OCI-LY7 (cell line): ENCODE results near the gene TGFB1I1. TPM values are rescaled to one million over a fixed set of nuclear protein-coding genes. Genes with fewer than 3 reads are reported as not detected.
A peak's percentile ranks its signal among the peaks of the same experiment; 100 is the strongest.

ENCODE experiments used
- BruUV-seq: library from RNA; stranded (reverse); fragments of 400-500 nt; replicated peaks from 2 replicates; lab custom pipeline; 2021; lab: Mats Ljungman, UMichigan
- CTCF ChIA-PET: fragments of 300-600 bp; sonication (Branson Sonifier 250); formaldehyde crosslinking; loops from one replicate; lab custom pipeline; 2022; ENCODE audit warnings: antibody characterized with exemption; ENCODE audit not compliant: unreplicated experiment; lab: Charles Lee
- POLR2A ChIA-PET: fragments of 300-600 bp; sonication (Branson Sonifier 250); formaldehyde crosslinking; loops from one replicate; lab custom pipeline; 2022; ENCODE audit warnings: antibody characterized with exemption; lab: Charles Lee
- DNase-seq: peaks from one replicate; pipeline ENCODE4 v3.0.0-alpha.2; 2015; ENCODE audit warnings: low spot score
- H2AFZ ChIP-seq: fragments of 200-600 bp; sonication (generic), shearing (Covaris generic); 2 replicates; pipeline ENCODE4 v1.6.1; 2014; ENCODE audit warnings: mild to moderate bottlenecking, antibody characterized with exemption, low read length, moderate library complexity
- H3K27ac ChIP-seq: fragments of 200-600 bp; sonication (generic); 2 replicates; pipeline ENCODE4 v1.5.1; 2014; ENCODE audit warnings: mixed run types, low read depth, mild to moderate bottlenecking, moderate library complexity, low read length, inconsistent platforms; ENCODE audit not compliant: poor library complexity, severe bottlenecking
- H3K36me3 ChIP-seq: fragments of 200-600 bp; sonication (generic); 2 replicates; pipeline ENCODE4 v1.6.1; 2014; ENCODE audit warnings: mild to moderate bottlenecking, antibody characterized with exemption, low read length, moderate library complexity, mixed read lengths; ENCODE audit not compliant: insufficient read depth
- H3K4me1 ChIP-seq: fragments of 200-600 bp; sonication (generic); 2 replicates; pipeline ENCODE4 v1.5.1; 2014; ENCODE audit warnings: mild to moderate bottlenecking, low read length; ENCODE audit not compliant: insufficient read depth, poor library complexity, severe bottlenecking
- H3K4me2 ChIP-seq: fragments of 200-600 bp; sonication (generic); 2 replicates; pipeline ENCODE4 v1.6.1; 2014; ENCODE audit warnings: mild to moderate bottlenecking, low read length
- H3K4me3 ChIP-seq: fragments of 200-600 bp; sonication (generic); 2 replicates; pipeline ENCODE4 v1.5.1; 2014; ENCODE audit warnings: mild to moderate bottlenecking, low read depth, low read length; ENCODE audit not compliant: poor library complexity, severe bottlenecking
- H3K79me2 ChIP-seq: fragments of 200-600 bp; sonication (generic); 2 replicates; pipeline ENCODE4 v1.6.1; 2016; ENCODE audit warnings: low read depth, mild to moderate bottlenecking, low read length, moderate library complexity, mixed read lengths; ENCODE audit not compliant: insufficient read depth
- H3K9me2 ChIP-seq: fragments of 200-600 bp; sonication (generic); 2 replicates; pipeline ENCODE4 v1.6.1; 2016; ENCODE audit warnings: mild to moderate bottlenecking, low read length, mixed read lengths; ENCODE audit not compliant: insufficient read depth
- H3K9me3 ChIP-seq: fragments of 200-600 bp; sonication (generic); 2 replicates; pipeline ENCODE4 v1.6.1; 2014; ENCODE audit warnings: mild to moderate bottlenecking, mixed run types, low read length, mixed read lengths
- H4K20me1 ChIP-seq: fragments of 200-600 bp; sonication (generic); 2 replicates; pipeline ENCODE4 v1.6.1; 2014; ENCODE audit warnings: mild to moderate bottlenecking, antibody characterized with exemption, low read length, moderate library complexity, mixed read lengths; ENCODE audit not compliant: insufficient read depth
- EZH2phosphoT487 ChIP-seq: fragments of 200-600 bp; sonication (generic); IDR thresholded peaks from 2 replicates; pipeline ENCODE4 v1.6.1; 2018; ENCODE audit warnings: low read depth, borderline replicate concordance, mild to moderate bottlenecking, mixed run types, antibody characterized with exemption, low read length, moderate library complexity, mixed read lengths
- intact Hi-C: fragments of 100-400 bp; cut with micrococcal nuclease; formaldehyde crosslinking; loops from one replicate; pipeline ENCODE4 v1.10.0; 2022; ENCODE audit not compliant: unreplicated experiment
- total RNA-seq, 2 experiments: library from RNA; depleted of rRNA in 1 of 2; stranded (reverse); fragments of >200 nt in 1 of 2; shearing (Covaris generic) in 1 of 2; gene quantifications; 2 replicates each; pipeline ENCODE4 v1.2.3, GENCODE V29; 2014 to 2022
- TF ChIP-seq, protein P1 (sequence below): fragments of 200-600 bp; sonication (generic); conservative IDR thresholded peaks from 2 replicates; pipeline ENCODE4 v1.5.1; 2014; ENCODE audit warnings: mild to moderate bottlenecking, antibody characterized with exemption, low read length, moderate library complexity, mixed read lengths

The TGFB1I1 gene
- total RNA-seq, 2 experiments from 2014 or later = 0.38 to 0.73 TPM

DNA sequence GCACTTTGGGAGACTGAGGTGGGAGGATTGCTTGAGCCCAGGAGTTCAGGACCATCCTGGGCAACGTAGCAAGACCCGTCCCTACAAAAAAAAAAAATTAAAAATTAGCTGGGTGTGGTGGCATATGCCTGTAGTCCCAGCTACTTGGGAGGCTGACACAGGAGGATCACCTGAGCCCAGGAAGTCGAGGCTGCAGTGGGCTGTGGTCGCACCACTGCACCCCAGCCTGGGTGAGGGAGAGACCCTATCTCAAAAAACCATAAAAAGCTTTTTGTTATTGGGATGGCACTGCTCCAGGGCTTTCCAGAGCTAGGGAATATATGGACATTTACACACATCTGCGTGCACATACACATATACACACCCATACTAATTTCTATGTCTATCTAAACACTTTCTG is 20.8 kb upstream of the TGFB1I1 start:
- intact Hi-C loops = loop anchor here (10.0 kb wide), 1 partner anchor 336 kb away; the partner anchor contains the start of gene KAT8
- TF ChIP-seq EZH2phosphoT487 = no peak
- TF ChIP-seq, protein P1, sequence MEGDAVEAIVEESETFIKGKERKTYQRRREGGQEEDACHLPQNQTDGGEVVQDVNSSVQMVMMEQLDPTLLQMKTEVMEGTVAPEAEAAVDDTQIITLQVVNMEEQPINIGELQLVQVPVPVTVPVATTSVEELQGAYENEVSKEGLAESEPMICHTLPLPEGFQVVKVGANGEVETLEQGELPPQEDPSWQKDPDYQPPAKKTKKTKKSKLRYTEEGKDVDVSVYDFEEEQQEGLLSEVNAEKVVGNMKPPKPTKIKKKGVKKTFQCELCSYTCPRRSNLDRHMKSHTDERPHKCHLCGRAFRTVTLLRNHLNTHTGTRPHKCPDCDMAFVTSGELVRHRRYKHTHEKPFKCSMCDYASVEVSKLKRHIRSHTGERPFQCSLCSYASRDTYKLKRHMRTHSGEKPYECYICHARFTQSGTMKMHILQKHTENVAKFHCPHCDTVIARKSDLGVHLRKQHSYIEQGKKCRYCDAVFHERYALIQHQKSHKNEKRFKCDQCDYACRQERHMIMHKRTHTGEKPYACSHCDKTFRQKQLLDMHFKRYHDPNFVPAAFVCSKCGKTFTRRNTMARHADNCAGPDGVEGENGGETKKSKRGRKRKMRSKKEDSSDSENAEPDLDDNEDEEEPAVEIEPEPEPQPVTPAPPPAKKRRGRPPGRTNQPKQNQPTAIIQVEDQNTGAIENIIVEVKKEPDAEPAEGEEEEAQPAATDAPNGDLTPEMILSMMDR = no peak
- Histone ChIP-seq H3K79me2 (peaks cover 7% of the 10 kb centered on the region; the same call in 1 of the 2 replicates), H4K20me1 (peaks cover 8% of the 10 kb centered on the region), H3K4me1 (peaks cover 12% of the 10 kb centered on the region), H3K36me3 (peaks cover 6% of the 10 kb centered on the region; the same call in 1 of the 2 replicates), H3K9me2 (no peaks in the 10 kb centered on the region), H3K27ac (no peak overlapping the region), H3K4me2 (no peak overlapping the region), H2AFZ (no peak overlapping the region), H3K9me3 (no peaks in the 10 kb centered on the region), H3K4me3 (no peak overlapping the region)
- ChIA-PET POLR2A (no interaction called here), CTCF (no interaction called here)
- no TSS peak for BruUV-seq
- no peak for DNase-seq

DNA sequence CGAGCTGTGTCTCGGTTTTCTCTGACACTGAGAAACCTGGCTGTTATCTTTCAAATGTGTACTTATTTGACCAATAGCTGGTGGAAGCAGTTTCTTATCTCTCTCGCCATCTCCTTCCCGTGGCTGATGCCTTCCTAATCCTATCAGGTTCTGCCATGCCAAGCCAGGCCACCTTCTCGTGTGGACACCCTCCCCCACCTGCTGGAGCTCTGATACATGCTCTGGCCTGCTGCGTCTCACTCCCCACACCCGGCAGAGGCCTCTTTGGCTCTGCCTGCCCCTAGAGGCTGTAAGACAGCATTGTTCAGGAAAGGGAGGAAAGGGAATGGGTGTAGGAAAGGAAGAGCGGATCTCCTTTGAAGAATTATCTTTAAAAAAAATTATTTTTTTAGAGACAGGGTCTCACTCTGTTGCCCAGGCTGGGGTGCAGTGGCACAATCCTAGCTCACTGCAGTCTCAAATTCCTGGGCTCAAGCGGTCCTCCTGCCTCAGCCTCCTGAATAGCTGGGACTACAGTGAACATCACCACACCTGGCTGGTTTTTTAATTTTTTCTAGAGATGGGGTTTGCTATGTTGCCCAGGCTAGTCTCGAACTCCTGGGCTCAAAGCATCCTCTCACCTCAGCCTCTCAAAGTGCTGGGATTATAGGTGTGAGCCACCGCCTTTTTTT is 20.1 kb upstream of the TGFB1I1 start:
- TF ChIP-seq, protein P1 = peak; percentile 67
- TF ChIP-seq EZH2phosphoT487 = no peak
- Histone ChIP-seq H3K27ac (no peak overlapping the region), H4K20me1 (peaks cover 9% of the 10 kb centered on the region), H3K9me2 (no peaks in the 10 kb centered on the region), H3K4me2 (no peak overlapping the region), H3K4me1 (peaks cover 16% of the 10 kb centered on the region), H3K79me2 (peaks cover 12% of the 10 kb centered on the region; the same call in 1 of the 2 replicates), H3K9me3 (no peaks in the 10 kb centered on the region), H3K4me3 (no peak overlapping the region), H2AFZ (no peak overlapping the region), H3K36me3 (peaks cover 9% of the 10 kb centered on the region; the same call in 1 of the 2 replicates)
- BruUV-seq = no TSS peak
- CTCF ChIA-PET = no interaction called here
- peak; percentile 46 for DNase-seq
- POLR2A ChIA-PET = no interaction called here
- intact Hi-C loops = loop anchor here (10.0 kb wide), 1 partner anchor 337 kb away; the partner anchor contains the start of gene KAT8

DNA sequence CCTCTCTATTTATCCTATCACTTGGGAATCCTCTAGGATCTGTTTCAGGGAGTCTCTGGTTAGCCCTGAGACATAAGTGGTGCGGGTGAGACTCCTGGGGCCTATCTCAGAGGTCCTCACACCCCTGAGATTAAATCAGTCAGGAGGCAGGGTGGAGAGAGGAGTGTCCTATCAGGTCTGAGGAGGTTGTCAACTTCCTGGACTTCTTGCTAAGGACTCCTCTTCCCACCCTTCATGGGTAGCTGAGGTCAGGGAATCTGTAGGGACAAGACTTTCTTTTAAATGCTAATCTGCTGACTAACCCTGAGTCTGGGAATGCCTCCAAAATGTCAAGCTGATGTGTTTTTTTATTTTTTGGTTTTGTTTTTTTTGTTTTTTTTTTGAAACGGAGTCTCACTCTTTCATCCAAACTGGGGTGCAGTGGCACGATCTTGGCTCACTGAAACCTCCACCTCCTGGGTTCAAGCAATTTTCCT is 19.3 kb upstream of the TGFB1I1 start:
- TF ChIP-seq, protein P1 = no peak
- no peak for TF ChIP-seq EZH2phosphoT487
- peaks cover 13% of the 10 kb centered on the region; the same call in 1 of the 2 replicates for H3K36me3 ChIP-seq
- peaks cover 12% of the 10 kb centered on the region for H4K20me1 ChIP-seq
- H3K4me1 ChIP-seq = peaks cover 25% of the 10 kb centered on the region
- BruUV-seq = no TSS peak
- peaks cover 21% of the 10 kb centered on the region; the same call in 1 of the 2 replicates for H3K79me2 ChIP-seq
- H2AFZ ChIP-seq = no peak overlapping the region
- no peak overlapping the region for H3K4me3 ChIP-seq
- POLR2A ChIA-PET = no interaction called here
- DNase-seq = no peak
- intact Hi-C loops = loop anchor here (10.0 kb wide), 1 partner anchor 338 kb away; the partner anchor contains the start of gene KAT8
- H3K4me2 ChIP-seq = no peak overlapping the region
- no peaks in the 10 kb centered on the region for H3K9me2 ChIP-seq
- no peak overlapping the region for H3K27ac ChIP-seq
- CTCF ChIA-PET = no interaction called here
- no peaks in the 10 kb centered on the region for H3K9me3 ChIP-seq
